Measurements from ENCODE around the gene B4GALT5.
"Not testable (repeated sequence)": the region's sequence is repeated elsewhere in the genome, so short reads cannot be mapped to it uniquely, and the experiment has no call there.

B4GALT5 gene

GRCh38 chr20:49713753-49714712 is at the start of gene B4GALT5:
Gene B4GALT5, minus strand, starts transcription at chr20:49713878. Its CDS starts 188 bp downstream, at chr20:49713690.
- no peak for DNase-seq

- no peak for DNase-seq
Observed at GRCh38 chr20:49762940-49763766, 49.5 kb upstream of the B4GALT5 start.

DNA sequence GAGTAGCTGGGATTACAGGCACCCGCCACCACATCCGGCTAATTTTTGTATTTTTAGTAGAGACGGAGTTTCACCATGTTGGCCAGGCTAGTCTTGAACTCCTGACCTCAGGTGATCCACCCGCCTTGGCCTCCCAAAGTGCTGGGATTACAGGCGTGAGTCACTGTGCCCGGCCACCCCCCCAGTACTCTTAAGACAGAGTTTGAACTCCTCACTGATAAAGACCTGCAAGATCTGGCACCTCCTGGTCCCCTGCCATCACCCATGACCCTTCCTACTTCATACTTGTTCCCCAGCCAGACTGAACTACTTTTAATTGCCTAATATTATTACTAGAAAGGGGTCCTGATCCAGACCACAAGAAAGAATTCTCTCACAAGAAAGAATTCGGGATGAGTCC is 48.2 kb upstream of the B4GALT5 start:
- not testable (repeated sequence) for DNase-seq

- no peak for DNase-seq
Observed at GRCh38 chr20:49759266-49759950, 45.7 kb upstream of the B4GALT5 start.

DNA sequence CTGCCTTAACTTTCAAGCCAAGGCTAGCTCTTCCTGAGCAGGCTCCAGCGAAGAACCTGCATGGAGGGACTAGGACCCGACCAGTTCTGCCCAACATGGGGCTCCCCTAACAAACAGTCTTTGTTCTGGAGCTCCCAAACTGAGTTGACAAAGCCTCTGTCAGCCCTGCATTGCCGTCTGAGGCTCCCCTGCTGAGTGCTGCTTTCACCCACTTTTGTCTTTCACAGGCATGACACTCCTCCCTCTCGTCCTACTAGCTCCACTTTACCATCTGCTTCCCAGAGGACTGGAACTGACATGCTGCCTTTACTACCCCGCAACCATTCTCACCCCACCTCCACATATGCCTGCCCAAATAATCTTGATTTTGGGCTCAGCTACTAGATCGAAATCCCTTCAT is 45.1 kb upstream of the B4GALT5 start:
- no peak for DNase-seq

GRCh38 chr20:49757597-49757996 is 43.9 kb upstream of the B4GALT5 start:
- DNase-seq: no peak

- no peak for DNase-seq
Observed at GRCh38 chr20:49756241-49756640, 42.6 kb upstream of the B4GALT5 start.

DNA sequence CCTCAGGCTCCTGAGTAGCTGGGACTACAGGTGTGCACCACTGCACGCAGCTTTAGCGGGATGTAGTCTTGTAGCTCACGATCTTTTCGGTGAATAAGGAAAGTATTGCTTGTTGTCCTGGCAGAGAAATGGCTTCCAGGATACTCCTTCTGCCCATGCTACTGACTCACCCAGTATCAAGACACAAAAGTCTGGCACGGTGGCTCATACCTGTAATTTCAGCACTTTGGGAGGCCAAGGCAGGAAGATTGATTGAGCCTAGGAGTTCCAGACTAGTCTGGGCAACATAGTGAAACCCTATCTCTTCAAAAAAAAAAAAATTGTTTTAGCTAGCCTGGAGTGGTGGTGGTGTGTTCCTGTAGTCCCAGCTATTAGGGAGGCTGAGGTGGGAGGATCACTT is 40.9 kb upstream of the B4GALT5 start:
- no peak for DNase-seq

GRCh38 chr20:49753133-49753532 is 39.5 kb upstream of the B4GALT5 start:
- no peak for DNase-seq

- DNase-seq: no peak
Observed at GRCh38 chr20:49752201-49752903, 38.7 kb upstream of the B4GALT5 start.

DNA sequence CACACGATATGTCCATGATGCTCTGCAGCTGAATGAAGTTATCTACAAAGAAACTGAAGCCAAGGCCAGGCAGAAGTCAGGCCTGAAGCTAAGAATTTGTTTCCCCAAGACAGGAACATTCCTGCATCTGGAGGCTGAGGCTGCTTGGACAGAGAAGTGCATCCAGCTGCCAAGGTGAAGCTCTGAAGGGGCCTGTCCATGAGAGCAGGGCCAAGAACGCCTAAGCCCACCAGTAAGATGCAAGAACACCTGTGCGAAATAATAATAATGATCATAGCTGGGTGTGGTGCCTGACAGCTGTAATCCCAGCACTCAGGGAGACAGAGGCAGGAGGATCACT is 37.7 kb upstream of the B4GALT5 start:
- DNase-seq: no peak

- no peak for DNase-seq
Observed at GRCh38 chr20:49750611-49751396, 37.1 kb upstream of the B4GALT5 start.

DNA sequence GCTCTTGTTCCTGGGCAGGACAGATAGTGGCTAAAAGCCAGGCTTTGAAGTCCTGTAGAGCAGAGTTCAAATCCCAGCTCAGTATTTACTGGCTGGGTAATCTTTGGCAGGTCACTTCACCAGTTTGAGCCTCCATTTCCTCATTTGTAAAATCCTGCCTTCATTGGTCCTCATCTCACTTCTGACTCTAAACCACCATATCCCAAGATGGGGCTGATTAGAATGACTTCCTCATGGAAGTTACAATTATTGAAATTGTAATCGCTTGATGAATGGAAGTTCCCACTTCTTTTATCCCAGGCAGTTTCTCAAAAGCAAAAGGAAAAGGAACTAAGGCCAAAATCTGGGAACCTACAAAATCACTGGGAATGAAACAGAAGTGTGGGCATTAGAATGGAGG is 35.9 kb upstream of the B4GALT5 start:
- DNase-seq: no peak

- DNase-seq: no peak
Observed at GRCh38 chr20:49748525-49748838, 34.8 kb upstream of the B4GALT5 start.

DNA sequence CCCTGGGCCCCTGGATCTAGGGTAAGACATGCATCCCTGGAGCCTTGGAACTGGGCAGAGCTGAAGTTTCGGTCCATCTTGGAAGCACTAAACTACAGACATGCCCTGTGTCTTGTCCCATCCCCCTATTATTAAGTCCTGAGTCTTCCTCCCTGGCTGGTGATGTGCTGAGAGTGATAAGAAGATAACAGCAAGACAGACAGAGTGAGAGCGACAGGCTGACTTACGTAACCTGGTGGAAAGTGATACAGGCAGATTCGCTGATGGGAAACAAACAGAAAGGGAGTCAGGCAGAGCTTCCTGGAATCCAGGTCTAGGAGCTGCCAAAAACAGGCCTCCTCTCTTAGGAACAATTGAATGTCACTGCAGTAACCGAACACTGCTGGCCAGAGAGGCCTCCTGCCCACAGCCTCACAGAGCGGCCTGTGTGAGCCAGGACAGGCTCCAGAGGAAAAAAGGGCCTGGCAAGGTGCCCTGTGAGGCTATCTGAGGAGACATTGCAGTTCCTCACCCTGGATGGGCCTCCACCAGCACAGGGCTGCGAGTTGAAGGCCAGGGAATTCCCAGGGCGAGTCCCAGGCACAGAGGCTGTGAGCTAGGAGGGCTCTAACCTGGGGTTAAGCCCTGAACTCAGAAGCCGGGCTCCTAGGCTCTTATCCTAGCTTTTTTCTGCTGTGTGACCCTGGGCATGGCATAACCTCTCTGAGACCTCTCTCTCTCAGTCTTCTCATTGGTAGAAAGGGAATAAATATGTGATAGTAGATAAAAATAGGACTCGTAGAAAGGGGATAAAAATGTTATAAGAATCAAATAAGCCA is 34.2 kb upstream of the B4GALT5 start:
- DNase-seq: no peak

- no peak for DNase-seq
Observed at GRCh38 chr20:49742948-49743347, 29.3 kb upstream of the B4GALT5 start.

- DNase-seq: no peak
Observed at GRCh38 chr20:49741977-49742376, 28.3 kb upstream of the B4GALT5 start.

DNA sequence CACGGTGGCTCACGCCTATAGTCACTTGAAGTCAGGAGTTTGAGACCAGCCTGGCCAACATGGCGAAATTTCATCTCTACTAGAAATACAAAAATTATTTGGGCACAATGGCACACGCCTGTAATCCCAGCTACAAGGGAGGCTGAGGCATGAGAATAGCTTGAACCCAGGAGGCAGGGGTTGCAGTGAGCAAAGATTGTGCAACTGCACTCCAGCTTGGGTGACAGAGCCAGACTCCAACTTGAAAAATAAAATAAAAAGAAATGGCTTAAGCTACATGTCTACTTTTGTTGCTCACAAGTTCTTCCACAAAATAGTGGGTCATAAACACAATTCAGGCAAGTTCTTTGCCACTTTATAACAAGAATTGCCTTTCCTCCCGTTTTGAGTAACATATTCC is 27.1 kb upstream of the B4GALT5 start:
- no peak for DNase-seq

DNA sequence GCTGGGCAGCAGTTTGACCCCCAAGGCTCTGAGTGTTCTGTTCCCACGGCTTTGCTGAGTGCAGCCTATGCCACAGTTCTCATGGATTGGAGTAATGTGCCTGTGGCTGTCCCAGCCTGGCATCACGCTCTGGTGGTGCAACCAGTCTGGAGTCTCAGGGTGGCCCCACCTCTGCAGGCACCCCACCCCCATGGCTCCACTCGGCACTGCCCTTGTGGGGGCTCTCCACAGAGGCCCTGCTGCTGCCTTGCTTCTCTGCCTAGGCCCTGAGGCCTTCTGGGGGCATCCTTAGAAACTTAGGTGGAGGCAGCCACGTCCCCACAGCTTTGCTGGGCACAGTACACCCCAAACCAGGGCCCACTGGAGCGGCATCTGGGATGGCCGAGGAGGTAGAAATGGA is 25.4 kb upstream of the B4GALT5 start:
- no peak for DNase-seq

DNA sequence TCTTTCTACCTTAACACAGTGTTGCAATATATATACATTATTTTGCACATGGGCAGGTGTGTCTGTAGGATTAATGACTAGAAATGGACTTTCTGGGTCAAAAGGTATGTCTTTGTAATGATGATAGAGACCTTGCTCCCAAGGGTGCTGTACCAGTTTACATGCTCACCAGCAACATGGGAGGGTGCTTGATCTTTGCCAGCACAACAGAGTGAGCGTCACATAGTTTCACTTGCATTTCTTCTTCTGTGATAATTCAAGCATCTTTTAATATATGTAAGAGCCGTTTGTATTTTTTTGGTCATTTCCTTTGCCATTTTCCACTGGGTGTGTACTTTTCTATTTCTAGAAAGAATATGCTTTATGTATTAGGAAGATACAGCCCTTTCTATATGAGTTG is 23.6 kb upstream of the B4GALT5 start:
- no peak for DNase-seq

DNA sequence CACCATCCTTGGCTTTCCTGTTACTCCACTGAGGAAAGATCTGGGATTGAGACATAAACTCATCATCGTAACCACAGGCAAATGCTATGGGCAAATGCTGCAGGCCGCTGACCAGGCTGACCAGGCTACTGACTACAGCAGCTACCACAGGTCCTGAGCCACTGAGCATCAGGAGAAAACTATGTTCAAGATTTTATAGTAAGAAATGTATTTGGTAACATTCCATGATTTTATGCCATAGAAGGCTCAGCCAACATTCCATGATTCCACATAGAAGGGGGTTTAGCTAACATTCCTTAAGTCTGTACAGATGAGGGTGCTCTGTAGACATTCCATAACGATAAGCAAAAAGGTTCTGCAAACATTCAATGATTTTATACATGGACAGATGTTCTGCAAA is 16.1 kb upstream of the B4GALT5 start:
- DNase-seq: no peak

Measured in NCI-H187 treated with DMSO at 0.1 percent for 48 hours (cell line).